Prostate gland (tissue), 2 donors: ENCODE results near the gene TIE1.

Experiments
- POLR2A ChIP-seq: fragments of 450-650 bp; IDR thresholded peaks from one replicate; pipeline ENCODE4 v1.6.1; 2016; ENCODE audit warnings: antibody characterized with exemption, mild to moderate bottlenecking
- POLR2AphosphoS5 ChIP-seq: sonication (generic); formaldehyde crosslinking; IDR thresholded peaks from one replicate; pipeline ENCODE4 v1.6.1; 2017; ENCODE audit warnings: antibody characterized with exemption
- TF ChIP-seq, protein P1 (sequence below), 4 experiments: fragments of 200-600 bp in 2 of 4; fragments of 450-650 bp in 2 of 4; sonication (generic) in 2 of 4; IDR thresholded peaks; 1 replicate in 3 of 4; 2 replicates in 1 of 4; pipeline ENCODE4 v1.5.1; 2016 to 2019; ENCODE audit warnings: antibody characterized with exemption in 4 of 4, mild to moderate bottlenecking in 2 of 4, moderate library complexity in 2 of 4

DNA sequence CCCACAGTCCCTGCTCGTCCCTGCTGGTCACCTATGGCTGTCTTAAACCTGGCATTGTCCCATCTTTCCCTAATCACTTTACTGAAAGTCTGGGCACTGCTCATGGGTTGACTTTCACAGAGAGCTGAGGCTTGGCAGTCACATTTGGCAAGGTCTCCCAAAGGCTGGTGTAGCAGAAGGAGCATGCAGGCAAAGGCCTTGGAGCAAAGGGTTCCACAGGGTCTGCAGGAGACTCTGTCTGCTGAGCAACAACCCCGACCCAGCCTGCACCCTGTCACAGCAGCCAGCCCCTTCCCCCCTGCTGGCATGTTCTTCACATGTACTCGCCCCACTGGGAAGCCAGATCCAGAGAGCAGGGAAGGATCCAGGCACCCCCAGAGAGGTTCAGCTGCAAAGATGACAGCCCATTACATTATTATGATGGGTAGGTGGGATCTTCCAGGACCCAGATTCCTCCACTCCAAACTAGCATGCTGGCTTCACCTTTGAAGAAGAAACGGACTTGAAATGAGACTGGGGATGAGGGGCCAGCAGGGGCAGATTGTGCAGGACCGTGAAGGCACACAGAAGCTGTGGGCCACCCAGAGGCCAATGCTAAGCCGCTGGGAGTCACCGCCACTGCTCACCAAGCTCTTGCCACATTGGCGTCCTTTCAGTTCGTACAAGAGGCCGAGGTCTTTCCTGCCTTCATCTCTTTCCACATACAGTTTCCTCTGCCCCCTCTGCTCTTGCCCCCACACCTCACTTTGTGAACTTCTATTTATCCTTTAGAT, 45.2 kb upstream of the TIE1 start:
- TF ChIP-seq, protein P1, sequence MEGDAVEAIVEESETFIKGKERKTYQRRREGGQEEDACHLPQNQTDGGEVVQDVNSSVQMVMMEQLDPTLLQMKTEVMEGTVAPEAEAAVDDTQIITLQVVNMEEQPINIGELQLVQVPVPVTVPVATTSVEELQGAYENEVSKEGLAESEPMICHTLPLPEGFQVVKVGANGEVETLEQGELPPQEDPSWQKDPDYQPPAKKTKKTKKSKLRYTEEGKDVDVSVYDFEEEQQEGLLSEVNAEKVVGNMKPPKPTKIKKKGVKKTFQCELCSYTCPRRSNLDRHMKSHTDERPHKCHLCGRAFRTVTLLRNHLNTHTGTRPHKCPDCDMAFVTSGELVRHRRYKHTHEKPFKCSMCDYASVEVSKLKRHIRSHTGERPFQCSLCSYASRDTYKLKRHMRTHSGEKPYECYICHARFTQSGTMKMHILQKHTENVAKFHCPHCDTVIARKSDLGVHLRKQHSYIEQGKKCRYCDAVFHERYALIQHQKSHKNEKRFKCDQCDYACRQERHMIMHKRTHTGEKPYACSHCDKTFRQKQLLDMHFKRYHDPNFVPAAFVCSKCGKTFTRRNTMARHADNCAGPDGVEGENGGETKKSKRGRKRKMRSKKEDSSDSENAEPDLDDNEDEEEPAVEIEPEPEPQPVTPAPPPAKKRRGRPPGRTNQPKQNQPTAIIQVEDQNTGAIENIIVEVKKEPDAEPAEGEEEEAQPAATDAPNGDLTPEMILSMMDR (IDR thresholded peaks at IDR 0.05): no peak
- TF ChIP-seq POLR2A (no peak), POLR2AphosphoS5 (no peak)
